Activated T-cell treated with anti-CD3 and anti-CD28 coated beads, Interleukin-2, amount 50 U/mL, for 1 hour (primary cell): ENCODE data around the gene CDH13.

ENCODE experiments used
- DNase-seq: peaks from one replicate; pipeline ENCODE4 v3.0.0-alpha.2; 2020

Gene CDH13

GRCh38 chr16:83328936-83329335 lies 702.2 kb downstream of the CDH13 start:
- no peak for DNase-seq

- no peak for DNase-seq
Observed at GRCh38 chr16:83329441-83329840, 702.7 kb downstream of the CDH13 start.

- no peak for DNase-seq
Observed at GRCh38 chr16:83330251-83330650, 703.5 kb downstream of the CDH13 start.

- no peak for DNase-seq
Observed at GRCh38 chr16:83335076-83335475, 708.3 kb downstream of the CDH13 start.

GRCh38 chr16:83336603-83337002 lies 709.8 kb downstream of the CDH13 start:
- DNase-seq = no peak

- DNase-seq = no peak
Observed at GRCh38 chr16:83338138-83338537, 711.4 kb downstream of the CDH13 start.

- no peak for DNase-seq
Observed at GRCh38 chr16:83338941-83339340, 712.2 kb downstream of the CDH13 start.

GRCh38 chr16:83343935-83344366 lies 717.2 kb downstream of the CDH13 start:
- no peak for DNase-seq

GRCh38 chr16:83345846-83346640 lies 719.3 kb downstream of the CDH13 start:
- no peak for DNase-seq

- no peak for DNase-seq
Observed at GRCh38 chr16:83348991-83349390, 722.2 kb downstream of the CDH13 start.

- DNase-seq = no peak
Observed at GRCh38 chr16:83350481-83350880, 723.7 kb downstream of the CDH13 start.

- no peak for DNase-seq
Observed at GRCh38 chr16:83351846-83352245, 725.1 kb downstream of the CDH13 start.

- no peak for DNase-seq
Observed at GRCh38 chr16:83353241-83353640, 726.5 kb downstream of the CDH13 start.

- no peak for DNase-seq
Observed at GRCh38 chr16:83354015-83354414, 727.2 kb downstream of the CDH13 start.

- no peak for DNase-seq
Observed at GRCh38 chr16:83355570-83356218, 728.9 kb downstream of the CDH13 start.

GRCh38 chr16:83356266-83356665 lies 729.5 kb downstream of the CDH13 start:
- no peak for DNase-seq

GRCh38 chr16:83356986-83357385 lies 730.2 kb downstream of the CDH13 start:
- DNase-seq = no peak

- DNase-seq = no peak
Observed at GRCh38 chr16:83363521-83363920, 736.8 kb downstream of the CDH13 start.

GRCh38 chr16:83365166-83365565 lies 738.4 kb downstream of the CDH13 start:
- DNase-seq = no peak

GRCh38 chr16:83366228-83366627 lies 739.5 kb downstream of the CDH13 start:
- no peak for DNase-seq

- DNase-seq = no peak
Observed at GRCh38 chr16:83374979-83375378, 748.2 kb downstream of the CDH13 start.

GRCh38 chr16:83389751-83390150 lies 763.0 kb downstream of the CDH13 start:
- DNase-seq = no peak

- DNase-seq = no peak
Observed at GRCh38 chr16:83390759-83391158, 764.0 kb downstream of the CDH13 start.

- no peak for DNase-seq
Observed at GRCh38 chr16:83392743-83393142, 766.0 kb downstream of the CDH13 start.
